Left renal cortex interstitium (tissue), 4 donors: ENCODE measurements around the gene FAN1. TPM values are rescaled to one million over a fixed set of nuclear protein-coding genes. Genes with fewer than 3 reads are reported as not detected.

ENCODE experiments used
- polyA plus RNA-seq, 4 donors: library from polyadenylated mRNA; unstranded; fragments of 120-200 nt; gene quantifications; one replicate each; pipeline ENCODE4 v1.2.1, GENCODE V29; 2013; ENCODE audit not compliant: insufficient read length in 4 of 4

Gene FAN1
- polyA plus RNA-seq, 4 donors, result 26.9 to 44.5 (median 34.8) TPM

Other genes starting within 250 kb of the FAN1 start
- 10 to 100 TPM; 47.9 to 69.1 (median 58.5) TPM for gene MTMR10, start 87.7 kb downstream of the FAN1 start, polyA plus RNA-seq
- under 1 TPM; 0.14 to 0.52 (median 0.24) TPM for gene TRPM1, start 197.8 kb downstream of the FAN1 start, polyA plus RNA-seq